Measurements from ENCODE around the gene KIAA0586. TPM values are rescaled to one million over a fixed set of nuclear protein-coding genes. Genes with fewer than 3 reads are reported as not detected.

The KIAA0586 gene
- total and polyA plus RNA-seq, 8 donors, result 3.9 to 12.4 (median 5.4) TPM

DNA sequence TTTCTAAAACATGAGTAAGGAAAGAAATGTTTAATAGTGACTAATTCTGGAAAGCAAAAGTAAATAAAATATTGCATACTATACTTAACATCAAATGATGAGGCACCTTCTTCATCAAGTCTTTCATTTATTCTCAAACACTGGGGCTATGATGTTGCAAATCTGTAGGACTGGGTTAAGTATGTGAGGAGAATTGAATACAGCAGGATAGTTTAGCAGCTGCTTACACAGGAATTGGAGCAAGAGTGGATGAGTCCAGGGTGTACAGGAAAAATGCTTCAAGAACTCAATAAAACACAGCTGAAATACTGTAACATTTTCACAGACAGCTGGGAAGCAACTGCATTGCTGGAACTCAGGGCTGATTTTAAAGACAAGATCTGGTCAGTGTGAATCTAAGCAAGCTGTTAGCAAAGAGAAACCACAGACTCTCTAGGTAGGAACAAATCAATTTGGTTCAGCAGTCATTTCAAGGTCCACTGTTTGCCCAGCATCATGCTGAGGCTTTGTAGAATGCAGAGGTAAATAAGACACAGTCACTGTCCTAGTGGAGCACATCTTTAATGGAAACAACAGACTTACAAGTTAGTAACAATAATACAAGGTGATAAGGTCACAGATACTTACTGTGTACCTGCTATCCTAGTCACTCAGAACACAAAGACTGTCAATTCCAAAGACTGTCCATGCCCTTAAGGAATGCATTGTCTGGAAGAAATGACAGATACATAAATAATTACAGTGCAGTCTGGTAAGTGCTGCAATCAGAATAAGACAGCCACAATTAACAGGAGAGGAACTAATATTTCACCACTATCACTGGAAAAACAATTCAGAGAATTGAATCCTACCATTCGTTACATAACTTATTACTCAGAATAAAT lies 113.5 kb downstream of the KIAA0586 start:
- ATAC-seq, result no peak

DNA sequence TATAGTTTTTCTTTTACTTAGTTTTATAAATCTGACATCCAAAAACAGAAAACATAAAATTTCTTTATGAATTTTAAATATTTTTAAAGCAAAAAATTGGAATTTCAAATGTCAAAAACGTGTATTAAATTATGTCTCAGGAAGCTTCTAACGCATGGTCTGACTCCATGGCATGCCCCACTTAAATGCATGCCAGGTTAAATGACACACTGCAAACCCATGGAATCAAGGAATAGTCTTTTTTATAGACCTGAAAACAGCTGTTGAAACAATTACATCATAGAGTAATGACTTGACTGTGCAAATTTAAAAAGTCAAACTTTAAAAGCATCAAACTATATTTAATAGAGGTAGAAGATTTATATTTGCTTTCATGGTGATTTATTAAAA lies 114.1 kb downstream of the KIAA0586 start:
- no peak for ATAC-seq
- Histone ChIP-seq H3K4me1 (no peaks in the 10 kb centered on the region), H3K9me3 (no peaks in the 10 kb centered on the region), H3K4me3 (no peak overlapping the region), H3K27ac (no peak overlapping the region), H3K36me3 (no peaks in the 10 kb centered on the region), H3K27me3 (no peaks in the 10 kb centered on the region)
- intact Hi-C loops (cut with DNase I), result no loop called here
- TF ChIP-seq, protein P1, sequence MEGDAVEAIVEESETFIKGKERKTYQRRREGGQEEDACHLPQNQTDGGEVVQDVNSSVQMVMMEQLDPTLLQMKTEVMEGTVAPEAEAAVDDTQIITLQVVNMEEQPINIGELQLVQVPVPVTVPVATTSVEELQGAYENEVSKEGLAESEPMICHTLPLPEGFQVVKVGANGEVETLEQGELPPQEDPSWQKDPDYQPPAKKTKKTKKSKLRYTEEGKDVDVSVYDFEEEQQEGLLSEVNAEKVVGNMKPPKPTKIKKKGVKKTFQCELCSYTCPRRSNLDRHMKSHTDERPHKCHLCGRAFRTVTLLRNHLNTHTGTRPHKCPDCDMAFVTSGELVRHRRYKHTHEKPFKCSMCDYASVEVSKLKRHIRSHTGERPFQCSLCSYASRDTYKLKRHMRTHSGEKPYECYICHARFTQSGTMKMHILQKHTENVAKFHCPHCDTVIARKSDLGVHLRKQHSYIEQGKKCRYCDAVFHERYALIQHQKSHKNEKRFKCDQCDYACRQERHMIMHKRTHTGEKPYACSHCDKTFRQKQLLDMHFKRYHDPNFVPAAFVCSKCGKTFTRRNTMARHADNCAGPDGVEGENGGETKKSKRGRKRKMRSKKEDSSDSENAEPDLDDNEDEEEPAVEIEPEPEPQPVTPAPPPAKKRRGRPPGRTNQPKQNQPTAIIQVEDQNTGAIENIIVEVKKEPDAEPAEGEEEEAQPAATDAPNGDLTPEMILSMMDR (IDR thresholded peaks at IDR 0.05), result no peak
- WGBS, 2 donors, result 78 to 80% methylated on average over 2 of the region's 2 CpGs
- peak; percentile 60 for FAIRE-seq
- DNase-seq, result no peak

More for the DNA sequence above, 113.5 kb downstream of the KIAA0586 start:
- Histone ChIP-seq H3K9me3 (no peaks in the 10 kb centered on the region), H3K4me1 (no peaks in the 10 kb centered on the region), H3K4me3 (no peak overlapping the region), H3K27ac (no peak overlapping the region), H3K27me3 (no peaks in the 10 kb centered on the region), H3K36me3 (no peaks in the 10 kb centered on the region)
- DNase-seq (no peak), FAIRE-seq (peak; percentile 64)
- WGBS, 2 donors, result 79 to 89% methylated on average over 1 of the region's 1 CpG
- intact Hi-C loops (cut with DNase I), result no loop called here
- TF ChIP-seq, protein P1 (IDR thresholded peaks at IDR 0.05), result no peak

DNA sequence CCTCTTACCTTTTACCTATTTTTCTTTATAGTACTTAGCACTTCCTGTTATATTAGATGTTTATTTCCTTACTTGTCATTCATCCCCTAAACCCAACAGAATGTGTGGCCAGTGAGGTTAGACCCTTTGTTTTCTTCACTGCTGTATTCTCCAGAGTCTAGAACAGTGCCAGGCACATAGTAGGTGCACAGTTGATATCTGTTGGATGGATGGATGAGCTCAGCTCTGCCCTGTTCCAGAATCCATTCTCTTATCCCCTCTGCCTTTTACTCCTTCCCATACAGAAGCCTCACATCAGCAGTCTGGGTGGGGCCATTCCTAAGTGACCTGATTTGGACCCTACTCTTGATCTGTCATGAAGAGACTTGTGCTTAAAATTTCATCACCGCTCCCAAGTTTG lies 115.7 kb downstream of the KIAA0586 start:
- Histone ChIP-seq H3K4me1 (no peaks in the 10 kb centered on the region), H3K36me3 (no peaks in the 10 kb centered on the region), H3K9me3 (no peaks in the 10 kb centered on the region), H3K4me3 (no peak overlapping the region), H3K27me3 (no peaks in the 10 kb centered on the region), H3K27ac (no peak overlapping the region)
- 95 to 100% methylated on average over 1 of the region's 1 CpG for WGBS, 2 donors
- FAIRE-seq, result no peak
- TF ChIP-seq, protein P1 (IDR thresholded peaks at IDR 0.05), result no peak
- intact Hi-C loops (cut with DNase I), result no loop called here
- DNase-seq, result no peak
- no peak for ATAC-seq

DNA sequence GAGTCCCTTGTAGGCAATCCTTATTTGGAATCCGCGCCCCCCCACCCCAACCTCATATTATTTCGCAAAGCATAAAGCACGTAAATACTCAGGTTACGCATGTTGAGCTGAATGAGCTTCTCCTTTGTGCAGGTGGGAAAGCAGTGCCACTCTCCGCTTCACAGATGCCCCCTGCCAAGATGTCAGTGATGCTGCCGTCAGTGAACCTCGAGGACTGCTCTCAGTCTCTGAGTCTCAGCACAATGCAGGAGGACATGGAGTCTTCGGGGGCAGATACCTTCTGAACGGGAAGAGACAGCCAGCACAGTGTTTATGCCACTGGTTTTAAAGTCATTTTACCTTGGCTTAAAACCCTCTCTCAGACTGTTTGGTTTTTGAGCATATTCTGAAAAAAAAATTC lies 120.1 kb downstream of the KIAA0586 start:
- Histone ChIP-seq H3K4me1 (peaks cover 0 to 3% (median 0%) of the 10 kb centered on the region in 3 donors), H3K9me3 (no peaks in the 10 kb centered on the region), H3K27ac (no peak overlapping the region), H3K27me3 (no peaks in the 10 kb centered on the region), H3K4me3 (no peak overlapping the region), H3K36me3 (no peaks in the 10 kb centered on the region)
- TF ChIP-seq, protein P1 (IDR thresholded peaks at IDR 0.05), result no peak
- 94% methylated on average over 10 of the region's 10 CpGs for WGBS, 2 donors
- ATAC-seq, result no peak
- intact Hi-C loops (cut with DNase I), result no loop called here
- no peak for FAIRE-seq
- DNase-seq, result no peak
